ENCODE results near the gene AGPAT3.

The AGPAT3 gene

DNA sequence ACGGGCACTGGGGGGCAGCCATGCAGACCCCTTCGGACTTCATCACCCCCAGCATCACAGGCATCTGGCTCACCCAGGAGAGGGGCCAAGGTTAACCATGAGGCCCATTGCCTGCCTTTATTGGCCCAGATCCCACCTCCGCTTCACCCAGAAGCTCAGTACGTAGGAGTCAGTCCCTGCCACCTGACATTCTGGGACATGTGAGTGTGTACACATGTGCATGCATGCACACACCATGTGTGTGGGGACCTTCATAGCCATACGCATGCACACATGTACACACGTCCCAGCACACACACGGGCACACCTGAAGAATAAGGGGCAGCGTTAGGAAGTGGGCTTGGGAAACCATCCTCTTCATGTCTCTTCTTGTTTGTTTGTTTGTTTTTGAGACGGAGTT is 123.0 kb downstream of the AGPAT3 start:
- Mint-ChIP-seq H3K4me1 (peaks cover 14% of the 10 kb centered on the region), H3K36me3 (peaks cover 2% of the 10 kb centered on the region), H3K4me3 (no peak overlapping the region), H3K27me3 (peaks cover 23% of the 10 kb centered on the region), H3K9me3 (no peaks in the 10 kb centered on the region), H3K27ac (no peak overlapping the region)
- no peak for DNase-seq
- CTCF ChIA-PET: no interaction called here

DNA sequence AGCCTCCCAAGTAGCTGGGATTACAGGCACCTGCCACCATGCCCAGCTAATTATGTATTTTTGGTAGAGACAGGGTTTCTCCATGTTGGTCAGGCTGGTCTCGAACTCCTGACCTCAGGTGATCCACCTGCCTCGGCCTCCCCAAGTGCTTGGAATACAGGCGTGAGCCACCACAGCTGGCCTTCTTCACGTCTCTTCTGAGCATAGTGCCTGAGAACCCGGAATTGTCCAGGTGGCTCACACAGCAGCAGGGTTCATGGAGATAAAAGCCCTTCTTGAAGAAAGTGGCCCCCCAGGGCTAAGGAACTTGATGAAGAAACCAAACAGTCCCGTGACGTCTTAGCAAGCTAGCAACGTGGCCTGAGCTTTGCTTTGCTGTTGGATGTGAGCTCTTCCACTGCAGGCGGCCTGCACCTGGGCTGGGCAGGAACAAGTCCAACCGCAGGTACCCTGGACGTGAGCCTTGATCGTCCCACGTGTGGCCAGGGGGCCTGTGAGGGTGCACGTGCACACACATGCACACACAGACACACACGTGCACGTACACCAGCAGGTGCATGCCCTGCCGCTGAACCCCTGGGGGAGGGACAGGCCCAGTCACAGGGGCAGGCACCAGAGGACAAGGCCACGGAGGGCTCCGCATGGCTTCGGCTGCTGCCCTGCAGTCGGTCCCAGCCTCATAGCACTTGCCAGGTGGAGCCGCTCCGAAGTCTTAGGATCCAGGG is 123.6 kb downstream of the AGPAT3 start:
- H3K27me3 Mint-ChIP-seq: peaks cover 25% of the 10 kb centered on the region
- no peak overlapping the region for H3K27ac Mint-ChIP-seq
- H3K36me3 Mint-ChIP-seq: peaks cover 2% of the 10 kb centered on the region
- CTCF ChIA-PET: no interaction called here
- DNase-seq: no peak
- peaks cover 13% of the 10 kb centered on the region for H3K4me1 Mint-ChIP-seq
- no peaks in the 10 kb centered on the region for H3K9me3 Mint-ChIP-seq
- no peak overlapping the region for H3K4me3 Mint-ChIP-seq

DNA sequence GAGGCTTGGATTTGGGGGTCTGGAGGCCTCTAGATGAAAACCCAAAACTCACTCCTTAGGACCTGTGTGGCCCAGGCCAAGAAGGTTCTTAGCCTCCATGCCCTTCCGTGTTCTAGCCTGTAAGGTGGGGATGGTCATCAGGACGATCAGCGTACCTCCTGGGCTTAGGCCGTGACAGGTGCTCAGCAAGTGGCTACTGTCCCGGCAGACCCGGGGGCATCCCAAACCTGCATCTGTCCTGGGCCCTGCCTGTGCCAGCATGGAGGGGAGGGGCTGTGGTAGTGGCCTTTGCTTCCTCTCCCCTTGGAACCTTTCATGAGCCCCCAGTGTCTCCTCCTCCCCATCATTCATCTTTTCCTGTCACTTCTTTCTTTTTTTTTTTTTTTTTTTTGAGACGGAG is 124.4 kb downstream of the AGPAT3 start:
- Mint-ChIP-seq H3K27ac (no peak overlapping the region), H3K27me3 (peaks cover 30% of the 10 kb centered on the region), H3K36me3 (no peaks in the 10 kb centered on the region), H3K4me1 (peaks cover 13% of the 10 kb centered on the region), H3K9me3 (no peaks in the 10 kb centered on the region), H3K4me3 (no peak overlapping the region)
- DNase-seq: no peak
- CTCF ChIA-PET: no interaction called here

DNA sequence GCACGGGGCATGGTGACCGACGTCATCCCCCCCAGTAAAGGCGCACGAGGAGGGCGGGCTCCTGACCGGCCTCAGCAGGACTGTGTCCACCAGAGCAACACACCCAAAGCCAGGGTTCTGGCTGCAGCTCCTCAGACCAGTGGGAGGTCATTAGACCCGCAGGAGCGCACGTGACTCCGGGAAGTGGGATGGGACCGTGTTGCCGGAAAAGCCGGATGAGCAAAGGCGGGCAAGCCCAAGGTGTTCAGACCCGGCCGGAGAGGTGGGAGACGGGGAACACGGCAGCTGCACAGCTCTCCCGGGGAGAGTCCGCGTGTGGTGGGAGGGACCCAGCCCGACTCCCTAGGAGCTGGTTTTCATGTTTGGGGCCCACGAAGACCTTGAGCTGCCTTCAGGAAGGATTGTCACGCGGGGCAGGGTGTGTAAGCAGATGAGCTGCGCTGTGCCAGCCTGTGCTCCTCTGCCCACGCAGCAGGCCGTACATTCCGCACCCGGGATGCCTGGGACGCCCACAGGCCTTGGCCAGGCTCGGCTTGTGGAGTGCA is 126.5 kb downstream of the AGPAT3 start:
- no peaks in the 10 kb centered on the region for H3K36me3 Mint-ChIP-seq
- CTCF ChIA-PET: interaction anchor here (1.5 kb wide), 1 partner anchor 16 kb away, joined by 4 read pairs; no protein-coding TSS in a partner anchor

DNA sequence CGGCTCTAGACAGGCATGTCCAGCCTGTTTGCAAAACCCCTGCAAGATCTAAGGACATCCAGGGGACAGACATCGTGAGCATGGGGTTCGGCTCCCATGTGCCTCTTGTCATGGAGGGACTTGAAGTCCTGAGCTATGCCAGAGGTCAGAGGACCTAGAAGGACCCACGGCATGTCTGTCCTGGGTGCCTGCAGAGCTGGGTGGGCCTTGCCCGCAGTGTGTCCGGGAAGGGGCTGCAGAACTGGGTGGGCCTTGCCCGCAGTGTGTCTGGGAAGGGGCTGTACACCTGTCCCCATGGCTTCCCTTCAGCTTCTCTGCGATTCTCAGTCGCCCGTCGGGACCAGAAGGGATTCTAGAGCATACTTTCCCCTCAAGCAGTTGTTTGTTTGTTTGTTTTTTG is 127.1 kb downstream of the AGPAT3 start:
- H3K27me3 Mint-ChIP-seq: peaks cover 33% of the 10 kb centered on the region
- no peaks in the 10 kb centered on the region for H3K4me1 Mint-ChIP-seq
- H3K9me3 Mint-ChIP-seq: no peaks in the 10 kb centered on the region
- DNase-seq: no peak
- CTCF ChIA-PET: interaction anchor here (1.5 kb wide), 1 partner anchor 17 kb away, joined by 4 read pairs; no protein-coding TSS in a partner anchor
- H3K27ac Mint-ChIP-seq: no peak overlapping the region
- no peaks in the 10 kb centered on the region for H3K36me3 Mint-ChIP-seq
- H3K4me3 Mint-ChIP-seq: no peak overlapping the region

More for the DNA sequence above, 126.5 kb downstream of the AGPAT3 start:
- no peak overlapping the region for H3K4me3 Mint-ChIP-seq
- H3K4me1 Mint-ChIP-seq: no peaks in the 10 kb centered on the region
- H3K27me3 Mint-ChIP-seq: peaks cover 34% of the 10 kb centered on the region
- no peak for DNase-seq
- H3K27ac Mint-ChIP-seq: no peak overlapping the region
- H3K9me3 Mint-ChIP-seq: no peaks in the 10 kb centered on the region

DNA sequence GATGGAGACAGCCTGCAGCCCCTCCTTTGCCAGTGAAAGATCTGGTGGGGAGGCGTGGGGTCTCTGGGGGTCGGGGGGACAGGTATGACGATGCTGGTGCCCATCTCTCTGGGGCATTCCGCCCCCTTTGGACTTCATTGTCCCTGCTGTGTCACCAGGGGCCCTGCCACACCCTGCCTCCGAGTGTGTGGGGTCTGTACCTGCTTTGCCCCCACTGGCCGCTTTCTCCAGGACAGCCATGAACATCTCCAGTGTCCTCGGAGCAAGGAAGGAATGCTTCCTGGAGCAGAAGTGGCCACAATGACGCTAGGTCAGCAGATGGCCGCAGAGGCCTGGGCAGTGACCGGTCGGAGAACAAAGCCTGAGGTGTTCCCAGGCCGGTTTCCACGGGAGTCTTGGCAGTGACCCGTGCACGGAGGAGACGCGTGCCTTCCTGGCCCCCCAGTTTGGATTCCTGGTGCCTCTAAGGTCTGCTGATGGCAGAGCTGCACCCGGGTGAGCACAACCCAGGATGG is 128.5 kb downstream of the AGPAT3 start:
- CTCF ChIA-PET: no interaction called here
- Mint-ChIP-seq H3K4me1 (no peaks in the 10 kb centered on the region), H3K9me3 (no peaks in the 10 kb centered on the region), H3K4me3 (no peak overlapping the region), H3K36me3 (no peaks in the 10 kb centered on the region), H3K27me3 (peaks cover 40% of the 10 kb centered on the region), H3K27ac (no peak overlapping the region)
- no peak for DNase-seq

DNA sequence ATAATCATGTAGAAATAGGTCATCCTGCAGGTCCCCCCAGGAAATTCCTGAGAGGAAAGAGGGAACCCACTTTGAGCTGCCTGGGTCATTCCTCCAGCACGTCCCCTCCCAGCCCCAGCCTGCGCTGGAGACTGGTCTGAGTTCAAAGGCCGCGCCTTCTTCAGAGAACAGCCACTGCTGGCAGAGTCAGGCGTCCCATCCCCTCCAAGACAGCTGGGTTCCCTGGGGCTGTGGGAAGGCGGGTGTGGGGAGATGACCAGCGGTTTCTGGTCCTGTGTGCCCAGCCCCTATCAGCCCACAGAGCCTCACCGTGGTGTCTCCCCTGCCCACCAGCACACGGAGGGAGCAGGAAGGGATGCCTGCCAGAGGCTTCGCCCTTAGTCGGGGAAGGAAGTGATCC is 129.1 kb downstream of the AGPAT3 start:
- CTCF ChIA-PET: no interaction called here
- Mint-ChIP-seq H3K27ac (no peak overlapping the region), H3K36me3 (no peaks in the 10 kb centered on the region), H3K27me3 (peaks cover 40% of the 10 kb centered on the region), H3K9me3 (no peaks in the 10 kb centered on the region), H3K4me3 (no peak overlapping the region), H3K4me1 (no peaks in the 10 kb centered on the region)
- no peak for DNase-seq

DNA sequence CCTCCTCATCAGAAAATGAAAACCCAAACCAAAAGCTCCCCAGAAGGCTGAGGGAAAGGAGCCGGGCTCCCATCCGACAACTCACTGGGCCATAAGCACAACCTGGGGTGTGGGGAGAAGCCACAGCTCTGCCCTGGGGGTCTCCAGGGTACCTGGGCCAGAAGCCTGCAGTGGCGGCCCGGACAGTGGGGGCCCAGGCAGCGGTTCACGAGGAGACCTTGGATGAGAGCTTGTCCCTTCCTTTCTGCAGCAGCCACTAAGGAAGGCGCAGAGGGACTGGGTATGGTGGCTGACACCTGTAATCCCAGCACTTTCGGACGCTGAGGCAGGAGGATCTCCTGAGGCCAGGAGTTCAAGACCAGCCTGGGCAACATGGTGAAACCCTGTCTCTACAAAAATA is 129.6 kb downstream of the AGPAT3 start:
- no peak overlapping the region for H3K4me3 Mint-ChIP-seq
- DNase-seq: no peak
- no peak overlapping the region for H3K27ac Mint-ChIP-seq
- H3K9me3 Mint-ChIP-seq: no peaks in the 10 kb centered on the region
- no peaks in the 10 kb centered on the region for H3K4me1 Mint-ChIP-seq
- no peaks in the 10 kb centered on the region for H3K36me3 Mint-ChIP-seq
- CTCF ChIA-PET: no interaction called here
- peaks cover 44% of the 10 kb centered on the region for H3K27me3 Mint-ChIP-seq

DNA sequence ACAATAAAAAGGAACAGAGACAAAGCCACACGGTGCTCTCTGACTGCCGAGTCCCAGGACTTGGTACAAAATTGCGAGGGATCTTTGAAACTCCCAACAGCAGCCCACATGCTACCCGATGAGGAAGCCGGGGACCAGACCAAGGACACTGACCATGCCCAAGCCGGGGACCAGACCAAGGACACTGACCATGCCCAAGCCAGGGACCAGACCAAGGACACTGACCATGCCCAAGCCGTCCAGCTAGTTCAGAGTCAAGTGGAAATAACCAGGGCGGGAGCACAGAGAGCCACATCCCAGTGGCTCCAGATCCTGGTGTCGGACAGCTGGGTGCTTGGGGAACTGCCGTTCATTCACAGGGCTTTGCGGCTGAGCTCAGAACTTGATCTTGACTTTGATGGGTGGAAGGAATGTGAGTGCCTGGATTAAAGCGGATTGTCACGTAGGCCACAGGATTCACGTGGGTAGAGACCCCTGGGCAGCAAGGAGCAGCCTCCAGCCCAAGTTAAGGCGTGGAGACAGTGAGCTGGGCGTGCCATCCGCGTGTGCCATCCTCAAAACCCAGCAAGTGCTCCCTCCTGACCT is 130.6 kb downstream of the AGPAT3 start:
- Mint-ChIP-seq H3K27ac (no peak overlapping the region), H3K9me3 (no peaks in the 10 kb centered on the region), H3K4me1 (no peaks in the 10 kb centered on the region), H3K27me3 (peaks cover 51% of the 10 kb centered on the region), H3K4me3 (no peak overlapping the region), H3K36me3 (no peaks in the 10 kb centered on the region)
- DNase-seq: no peak
- CTCF ChIA-PET: interaction anchor here (0.7 kb wide), 1 partner anchor 285 kb away, joined by 3 read pairs; no protein-coding TSS in a partner anchor

DNA sequence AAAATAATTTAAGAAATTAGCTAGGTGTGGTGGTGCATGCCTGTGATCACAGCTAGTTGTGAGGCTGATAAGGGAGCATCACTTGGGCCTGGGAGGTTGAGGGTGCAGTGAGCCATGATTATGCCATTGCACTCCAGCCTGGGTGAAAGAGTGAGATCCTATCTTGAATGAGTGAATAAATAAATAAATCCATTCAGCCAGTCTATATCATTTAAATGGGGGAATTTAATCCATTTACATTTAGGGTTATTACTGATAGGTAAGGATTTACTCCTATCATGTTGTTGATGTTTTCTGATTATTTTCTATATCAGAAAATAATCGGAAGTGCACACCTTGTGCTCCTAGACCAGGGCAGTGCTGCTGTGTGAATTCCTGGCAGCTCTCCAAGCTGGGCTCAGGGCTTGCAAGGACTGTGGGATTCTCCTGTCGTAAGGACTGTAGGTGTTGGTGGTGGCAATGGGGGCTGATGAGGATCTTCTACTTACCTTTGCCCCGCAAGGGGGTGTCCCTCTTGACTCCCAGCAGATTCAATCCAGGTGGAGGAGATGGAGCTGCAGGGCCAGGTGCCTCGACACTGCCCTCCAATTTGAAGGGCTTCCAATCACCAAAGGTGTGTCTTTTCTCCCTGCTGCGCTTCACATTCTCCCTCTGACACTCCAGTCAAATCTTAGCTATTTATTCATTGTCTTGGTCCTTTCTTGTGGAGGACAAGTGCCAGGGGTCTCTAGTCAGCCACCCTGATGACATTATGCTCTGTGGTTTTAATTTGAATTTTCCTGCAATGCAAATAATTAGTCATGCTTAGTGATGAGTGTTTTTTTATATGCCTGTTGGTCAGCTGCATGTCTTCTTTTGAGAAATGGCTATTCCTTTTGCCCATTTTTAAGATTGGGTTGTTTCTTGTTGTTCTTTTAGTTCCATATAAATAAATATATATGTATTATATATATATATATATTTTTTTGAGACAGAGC is 133.0 kb downstream of the AGPAT3 start:
- DNase-seq: no peak
- Mint-ChIP-seq H3K36me3 (no peaks in the 10 kb centered on the region), H3K4me1 (no peaks in the 10 kb centered on the region), H3K4me3 (no peak overlapping the region), H3K27ac (no peak overlapping the region), H3K27me3 (peaks cover 50% of the 10 kb centered on the region), H3K9me3 (no peaks in the 10 kb centered on the region)
- CTCF ChIA-PET: no interaction called here

DNA sequence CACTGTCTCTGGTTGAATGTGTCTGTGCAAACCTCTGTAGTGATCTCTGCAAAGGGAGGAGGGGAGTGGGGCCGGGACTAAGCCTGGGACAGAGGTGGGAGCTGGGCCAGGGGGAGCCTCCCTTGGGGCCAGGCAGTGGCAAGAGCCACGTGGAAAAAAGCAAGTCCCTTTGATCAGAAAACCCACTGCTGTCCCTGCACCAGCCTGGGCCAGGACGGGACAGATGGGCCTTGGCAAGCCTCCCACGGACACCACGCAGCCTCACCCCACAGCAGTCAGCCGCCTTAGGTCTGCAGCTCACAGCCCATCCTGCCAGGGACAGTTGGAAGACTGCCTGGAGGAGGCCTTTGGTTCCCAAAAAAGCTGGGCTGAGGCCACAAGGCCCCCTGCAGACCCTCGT is 135.3 kb downstream of the AGPAT3 start:
- Mint-ChIP-seq H3K9me3 (no peaks in the 10 kb centered on the region), H3K27ac (no peak overlapping the region), H3K27me3 (peaks cover 38% of the 10 kb centered on the region), H3K4me1 (no peaks in the 10 kb centered on the region), H3K36me3 (no peaks in the 10 kb centered on the region), H3K4me3 (no peak overlapping the region)
- CTCF ChIA-PET: interaction anchor here (1.0 kb wide), 1 partner anchor 59 kb away, joined by 3 read pairs; no protein-coding TSS in a partner anchor
- no peak for DNase-seq

DNA sequence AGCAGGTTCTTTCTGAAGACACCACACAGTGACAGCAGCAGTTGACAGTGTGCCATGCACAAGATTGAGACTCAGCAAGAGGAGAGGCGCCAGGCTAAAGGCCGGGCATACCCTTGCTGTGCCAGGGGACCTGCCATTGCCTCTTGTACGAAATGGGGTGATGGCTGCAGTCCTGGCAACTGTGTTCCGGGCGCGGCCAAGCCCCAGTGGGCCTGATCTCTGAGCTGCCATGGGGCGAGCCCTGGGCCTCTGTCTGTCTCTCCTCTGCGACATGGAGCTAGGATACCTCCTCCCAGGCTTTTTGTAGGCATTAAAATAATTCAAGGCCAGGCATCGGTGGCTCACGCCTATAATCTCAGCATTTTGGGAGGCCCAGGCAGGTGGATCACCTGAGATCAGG is 137.5 kb downstream of the AGPAT3 start:
- no peak for DNase-seq
- Mint-ChIP-seq H3K36me3 (no peaks in the 10 kb centered on the region), H3K9me3 (no peaks in the 10 kb centered on the region), H3K27me3 (peaks cover 26% of the 10 kb centered on the region), H3K4me1 (peaks cover 7% of the 10 kb centered on the region), H3K4me3 (no peak overlapping the region), H3K27ac (no peak overlapping the region)
- CTCF ChIA-PET: no interaction called here

DNA sequence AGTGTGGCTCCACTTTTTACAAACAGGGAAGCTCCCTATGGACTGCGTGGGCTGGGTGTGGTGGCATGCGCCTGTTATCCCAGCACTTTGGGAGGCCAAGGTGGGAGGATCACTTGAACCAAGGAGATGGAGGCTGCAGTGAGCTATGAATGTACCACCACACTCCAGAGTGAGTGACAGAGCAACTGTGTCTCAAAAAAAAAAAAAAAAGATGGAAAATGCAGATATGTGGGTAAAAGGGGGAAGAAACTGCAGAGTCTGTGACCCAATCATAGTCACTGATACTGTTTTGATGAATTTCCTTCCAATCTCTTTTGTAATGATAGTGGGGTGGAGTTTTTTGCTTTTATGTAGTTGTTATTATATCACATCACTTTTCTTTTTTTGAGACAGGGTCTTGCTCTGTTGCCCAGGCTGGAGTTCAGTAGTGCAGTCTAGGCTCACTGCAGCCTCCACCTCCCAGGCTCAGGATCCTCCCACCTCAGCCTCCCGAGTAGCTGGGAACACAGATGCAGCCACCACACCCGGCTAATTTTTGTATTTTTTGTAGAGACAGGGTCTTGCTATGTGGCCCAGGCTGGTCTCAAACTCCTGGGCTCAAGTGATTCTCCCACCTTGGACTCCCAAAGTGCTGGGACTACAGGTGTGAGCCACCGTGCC is 138.4 kb downstream of the AGPAT3 start:
- no peak overlapping the region for H3K27ac Mint-ChIP-seq
- H3K9me3 Mint-ChIP-seq: no peaks in the 10 kb centered on the region
- DNase-seq: no peak
- no peaks in the 10 kb centered on the region for H3K36me3 Mint-ChIP-seq
- CTCF ChIA-PET: no interaction called here
- peaks cover 7% of the 10 kb centered on the region for H3K4me1 Mint-ChIP-seq
- peaks cover 18% of the 10 kb centered on the region for H3K27me3 Mint-ChIP-seq
- no peak overlapping the region for H3K4me3 Mint-ChIP-seq

DNA sequence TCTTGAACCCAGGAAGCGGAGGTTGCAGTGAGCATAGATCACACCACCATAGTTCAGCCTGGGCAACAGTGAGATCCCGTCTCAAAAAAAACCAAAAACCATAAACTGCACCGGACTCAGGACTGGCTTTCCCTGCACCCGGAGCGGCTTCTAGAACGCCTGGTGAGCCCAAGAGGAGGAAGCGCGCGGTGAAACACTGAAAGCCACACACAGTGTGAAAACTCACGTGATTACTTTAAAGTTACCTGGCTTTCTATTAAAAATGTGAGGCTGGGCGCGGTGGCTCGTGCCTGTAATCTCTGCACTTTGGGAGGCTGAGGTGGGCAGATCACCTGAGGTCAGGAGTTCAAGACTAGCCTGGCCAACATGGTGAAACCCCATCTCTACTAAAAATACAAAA is 140.0 kb downstream of the AGPAT3 start:
- DNase-seq: no peak
- H3K36me3 Mint-ChIP-seq: peaks cover 1% of the 10 kb centered on the region
- H3K9me3 Mint-ChIP-seq: no peaks in the 10 kb centered on the region
- peaks cover 9% of the 10 kb centered on the region for H3K27me3 Mint-ChIP-seq
- CTCF ChIA-PET: no interaction called here
- no peak overlapping the region for H3K4me3 Mint-ChIP-seq
- H3K27ac Mint-ChIP-seq: no peak overlapping the region
- peaks cover 8% of the 10 kb centered on the region for H3K4me1 Mint-ChIP-seq

All from activated naive CD4-positive, alpha-beta T cell treated with anti-CD3 and anti-CD28 coated beads, Interleukin-2, amount 10 ng/mL, durations not matched to agents 7 days and 5 days (primary cell).